ENCODE data around the gene CALN1. TPM values are rescaled to one million over a fixed set of nuclear protein-coding genes. Genes with fewer than 3 reads are reported as not detected.

Gene CALN1
- total RNA-seq, 1 experiment from 2014 or later: not detected

DNA sequence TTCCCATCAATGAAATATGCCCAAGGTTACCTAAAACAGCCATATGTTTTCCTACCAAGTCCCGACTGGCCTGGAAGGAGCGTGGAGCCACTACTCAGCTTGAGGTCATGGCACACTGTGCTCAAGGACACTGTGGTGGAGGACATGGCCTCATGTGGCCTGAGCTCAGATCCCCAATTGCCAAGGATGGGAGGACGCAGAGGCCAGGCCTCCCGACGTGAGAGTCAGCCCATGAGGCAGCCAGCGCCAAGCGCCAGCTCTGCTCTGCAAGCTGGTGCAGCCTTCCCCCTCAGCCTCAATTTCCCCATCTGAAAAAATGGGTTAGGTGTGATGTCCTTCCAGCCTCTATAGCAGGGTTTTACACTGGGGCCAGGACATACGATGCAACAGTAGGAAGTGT, 302.6 kb downstream of the CALN1 start:
- H3K4me3 ChIP-seq (ENCODE audit: low read depth, low read length): no peak overlapping the region
- H3K27me3 Mint-ChIP-seq (ENCODE audit: insufficient read depth, unreplicated experiment): no peaks in the 10 kb centered on the region
- H3K36me3 Mint-ChIP-seq (ENCODE audit: insufficient read depth, unreplicated experiment): no peaks in the 10 kb centered on the region
- H3K9me3 Mint-ChIP-seq (ENCODE audit: unreplicated experiment): peaks cover 43% of the 10 kb centered on the region
- intact Hi-C loops (cut with micrococcal nuclease; ENCODE audit: unreplicated experiment): no loop called here
- 0 out of 2 replicates have a peak, but pooled peaks cover 4% of the 10 kb centered on the region for H3K9me3 ChIP-seq
- no peak overlapping the region for H3K27ac Mint-ChIP-seq (ENCODE audit: unreplicated experiment)
- H3K36me3 ChIP-seq (ENCODE audit: control insufficient read depth, insufficient read depth, low read length): no peaks in the 10 kb centered on the region
- H3K4me1 Mint-ChIP-seq (ENCODE audit: low read depth, unreplicated experiment): no peaks in the 10 kb centered on the region
- TF ChIP-seq, protein P1, sequence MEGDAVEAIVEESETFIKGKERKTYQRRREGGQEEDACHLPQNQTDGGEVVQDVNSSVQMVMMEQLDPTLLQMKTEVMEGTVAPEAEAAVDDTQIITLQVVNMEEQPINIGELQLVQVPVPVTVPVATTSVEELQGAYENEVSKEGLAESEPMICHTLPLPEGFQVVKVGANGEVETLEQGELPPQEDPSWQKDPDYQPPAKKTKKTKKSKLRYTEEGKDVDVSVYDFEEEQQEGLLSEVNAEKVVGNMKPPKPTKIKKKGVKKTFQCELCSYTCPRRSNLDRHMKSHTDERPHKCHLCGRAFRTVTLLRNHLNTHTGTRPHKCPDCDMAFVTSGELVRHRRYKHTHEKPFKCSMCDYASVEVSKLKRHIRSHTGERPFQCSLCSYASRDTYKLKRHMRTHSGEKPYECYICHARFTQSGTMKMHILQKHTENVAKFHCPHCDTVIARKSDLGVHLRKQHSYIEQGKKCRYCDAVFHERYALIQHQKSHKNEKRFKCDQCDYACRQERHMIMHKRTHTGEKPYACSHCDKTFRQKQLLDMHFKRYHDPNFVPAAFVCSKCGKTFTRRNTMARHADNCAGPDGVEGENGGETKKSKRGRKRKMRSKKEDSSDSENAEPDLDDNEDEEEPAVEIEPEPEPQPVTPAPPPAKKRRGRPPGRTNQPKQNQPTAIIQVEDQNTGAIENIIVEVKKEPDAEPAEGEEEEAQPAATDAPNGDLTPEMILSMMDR (IDR thresholded peaks at IDR 0.05; ENCODE audit: insufficient read depth in 1 of 2, low read depth in 1 of 2, low read length in 1 of 2, severe bottlenecking in 1 of 2, unreplicated experiment in 1 of 2): no peak
- H3K4me3 Mint-ChIP-seq (ENCODE audit: unreplicated experiment): no peak overlapping the region
- H3K27me3 ChIP-seq (replicated peaks; ENCODE audit: control insufficient read depth, insufficient read depth, low read length): no peaks in the 10 kb centered on the region
- no TSS peak for BruUV-seq (replicated peaks)
- CTCF ChIA-PET: no interaction called here
- no peaks in the 10 kb centered on the region for H3K4me1 ChIP-seq
- no peak for DNase-seq
- POLR2A ChIA-PET: no interaction called here

DNA sequence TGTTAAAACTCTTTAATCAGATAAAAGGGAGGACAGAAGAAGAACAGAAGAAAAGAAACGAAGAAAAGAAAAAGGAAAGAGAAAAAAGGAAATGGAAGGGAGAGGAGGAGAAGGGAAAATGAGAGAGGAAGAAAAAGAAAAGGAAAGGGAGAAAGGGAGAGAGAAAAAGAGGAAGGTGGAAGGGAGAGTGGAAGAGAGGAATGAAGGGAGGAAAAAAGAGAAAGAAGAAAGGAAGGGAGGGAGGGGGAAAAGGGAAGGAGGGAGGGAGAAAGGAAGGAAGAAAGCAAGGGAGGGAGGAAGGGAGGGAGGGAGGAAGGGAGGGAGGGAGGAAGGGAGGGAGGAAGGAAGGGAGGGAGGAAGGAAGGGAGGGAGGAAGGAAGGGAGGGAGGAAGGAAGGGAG, 305.7 kb downstream of the CALN1 start:
- H3K36me3 Mint-ChIP-seq (ENCODE audit: insufficient read depth, unreplicated experiment): no peaks in the 10 kb centered on the region
- POLR2A ChIA-PET: no interaction called here
- H3K4me3 Mint-ChIP-seq (ENCODE audit: unreplicated experiment): no peak overlapping the region
- BruUV-seq (replicated peaks): no TSS peak
- H3K27me3 Mint-ChIP-seq (ENCODE audit: insufficient read depth, unreplicated experiment): no peaks in the 10 kb centered on the region
- TF ChIP-seq, protein P1 (IDR thresholded peaks at IDR 0.05; ENCODE audit: insufficient read depth in 1 of 2, low read depth in 1 of 2, low read length in 1 of 2, severe bottlenecking in 1 of 2, unreplicated experiment in 1 of 2): no peak
- Histone ChIP-seq H3K27me3 (replicated peaks; ENCODE audit: control insufficient read depth, insufficient read depth, low read length) (no peaks in the 10 kb centered on the region), H3K4me3 (ENCODE audit: low read depth, low read length) (no peak overlapping the region), H3K36me3 (ENCODE audit: control insufficient read depth, insufficient read depth, low read length) (no peaks in the 10 kb centered on the region), H3K9me3 (0 out of 2 replicates have a peak, but pooled peaks cover 4% of the 10 kb centered on the region), H3K4me1 (no peaks in the 10 kb centered on the region)
- DNase-seq: no peak
- H3K4me1 Mint-ChIP-seq (ENCODE audit: low read depth, unreplicated experiment): no peaks in the 10 kb centered on the region
- peaks cover 32% of the 10 kb centered on the region for H3K9me3 Mint-ChIP-seq (ENCODE audit: unreplicated experiment)
- CTCF ChIA-PET: no interaction called here
- H3K27ac Mint-ChIP-seq (ENCODE audit: unreplicated experiment): no peak overlapping the region
- intact Hi-C loops (cut with micrococcal nuclease; ENCODE audit: unreplicated experiment): no loop called here

DNA sequence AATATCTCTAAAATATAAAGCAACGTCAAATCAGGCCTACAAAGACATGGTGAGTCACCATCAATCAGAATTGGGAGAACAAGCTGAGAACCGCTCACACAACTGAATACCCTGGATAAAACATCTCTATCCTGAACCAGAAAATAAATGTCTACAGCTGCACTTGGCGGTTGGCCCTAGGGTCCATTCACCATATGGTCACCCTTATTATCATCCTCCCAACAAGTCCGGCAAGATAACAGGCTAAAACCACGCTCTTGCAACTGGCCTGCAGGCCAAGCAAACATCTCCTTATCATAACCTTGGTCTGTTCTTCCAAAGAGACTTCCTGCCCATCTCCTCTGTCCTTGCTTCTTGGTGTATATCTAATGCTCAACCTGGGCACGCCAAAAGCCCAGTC, 310.7 kb downstream of the CALN1 start:
- H3K27ac Mint-ChIP-seq (ENCODE audit: unreplicated experiment): no peak overlapping the region
- intact Hi-C loops (cut with micrococcal nuclease; ENCODE audit: unreplicated experiment): no loop called here
- no peaks in the 10 kb centered on the region for H3K4me1 Mint-ChIP-seq (ENCODE audit: low read depth, unreplicated experiment)
- no TSS peak for BruUV-seq (replicated peaks)
- no peaks in the 10 kb centered on the region for H3K27me3 ChIP-seq (replicated peaks; ENCODE audit: control insufficient read depth, insufficient read depth, low read length)
- no peak overlapping the region for H3K4me3 Mint-ChIP-seq (ENCODE audit: unreplicated experiment)
- ChIA-PET POLR2A (no interaction called here), CTCF (no interaction called here)
- peaks cover 7% of the 10 kb centered on the region for H3K9me3 Mint-ChIP-seq (ENCODE audit: unreplicated experiment)
- TF ChIP-seq, protein P1 (IDR thresholded peaks at IDR 0.05; ENCODE audit: insufficient read depth in 1 of 2, low read depth in 1 of 2, low read length in 1 of 2, severe bottlenecking in 1 of 2, unreplicated experiment in 1 of 2): no peak
- H3K9me3 ChIP-seq: no peaks in the 10 kb centered on the region
- no peak for DNase-seq
- no peaks in the 10 kb centered on the region for H3K4me1 ChIP-seq
- H3K36me3 Mint-ChIP-seq (ENCODE audit: insufficient read depth, unreplicated experiment): no peaks in the 10 kb centered on the region
- H3K36me3 ChIP-seq (ENCODE audit: control insufficient read depth, insufficient read depth, low read length): no peaks in the 10 kb centered on the region
- no peaks in the 10 kb centered on the region for H3K27me3 Mint-ChIP-seq (ENCODE audit: insufficient read depth, unreplicated experiment)
- H3K4me3 ChIP-seq (ENCODE audit: low read depth, low read length): no peak overlapping the region

Measured in Caco-2 (cell line).